ENCODE data around the gene SLC4A7. TPM values are rescaled to one million over a fixed set of nuclear protein-coding genes. Genes with fewer than 3 reads are reported as not detected.
"Not testable (repeated sequence)": the region's sequence is repeated elsewhere in the genome, so short reads cannot be mapped to it uniquely, and the experiment has no call there.

SLC4A7 gene
- total and polyA plus RNA-seq, 4 donors, result 5.4 to 62.8 (median 37.5) TPM

DNA sequence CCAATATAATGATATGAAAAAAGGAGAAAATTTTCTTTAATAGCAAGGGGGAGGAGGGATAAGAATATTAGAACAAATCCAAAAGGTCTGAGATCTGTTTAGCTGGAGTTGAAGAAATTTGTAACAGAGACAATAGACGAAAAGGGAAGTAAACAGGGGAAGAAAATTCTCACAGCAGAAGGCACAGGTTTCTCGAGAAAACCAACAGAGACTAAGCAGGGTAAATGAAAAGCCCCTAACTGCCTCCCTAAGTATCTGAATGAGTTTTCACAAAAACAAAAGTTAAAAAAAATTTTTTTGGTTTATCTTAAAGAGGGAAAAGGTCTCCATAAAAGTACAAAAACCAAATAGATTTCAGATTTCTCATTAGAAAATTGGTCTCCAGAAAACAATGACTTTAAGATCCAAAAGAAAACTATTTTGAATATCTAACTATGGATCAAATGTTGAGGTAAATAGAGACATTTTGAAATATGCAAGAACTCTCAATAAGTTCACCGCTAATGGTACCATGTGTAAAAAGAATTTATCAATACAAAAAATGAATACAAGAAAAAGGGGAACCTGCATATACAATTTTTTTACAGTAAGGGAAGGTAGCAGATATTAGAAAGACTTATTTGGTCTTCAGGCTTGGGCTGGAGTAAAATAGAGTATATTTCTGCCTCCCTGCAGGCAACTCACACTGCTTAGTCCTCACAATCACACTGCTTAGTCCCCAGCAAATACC, 91.1 kb downstream of the SLC4A7 start:
- Histone ChIP-seq H3K27ac (ENCODE audit: low read depth in 1 of 2, low read length in 2 of 2) (no peak overlapping the region), H3K27me3 (ENCODE audit: control insufficient read depth in 1 of 2, insufficient read depth in 2 of 2, low read length in 1 of 2) (no peaks in the 10 kb centered on the region), H3K9me3 (ENCODE audit: control insufficient read depth, low read length) (no peaks in the 10 kb centered on the region), H3K4me1 (ENCODE audit: control insufficient read depth in 1 of 2, insufficient read depth in 2 of 2, low read length in 2 of 2) (no peaks in the 10 kb centered on the region), H3K4me3 (ENCODE audit: low read length in 2 of 2) (no peak overlapping the region), H3K36me3 (ENCODE audit: control insufficient read depth in 1 of 2, insufficient read depth in 2 of 2, low read length in 1 of 2) (peaks cover 0 to 4% of the 10 kb centered on the region in 2 donors)
- ATAC-seq (ENCODE audit: low FRiP score) (no peak), DNase-seq (no peak)
- 62 to 64% methylated on average over 3 of the region's 3 CpGs for WGBS, 2 donors
- intact Hi-C loops (cut with DNase I), result no loop called here

DNA sequence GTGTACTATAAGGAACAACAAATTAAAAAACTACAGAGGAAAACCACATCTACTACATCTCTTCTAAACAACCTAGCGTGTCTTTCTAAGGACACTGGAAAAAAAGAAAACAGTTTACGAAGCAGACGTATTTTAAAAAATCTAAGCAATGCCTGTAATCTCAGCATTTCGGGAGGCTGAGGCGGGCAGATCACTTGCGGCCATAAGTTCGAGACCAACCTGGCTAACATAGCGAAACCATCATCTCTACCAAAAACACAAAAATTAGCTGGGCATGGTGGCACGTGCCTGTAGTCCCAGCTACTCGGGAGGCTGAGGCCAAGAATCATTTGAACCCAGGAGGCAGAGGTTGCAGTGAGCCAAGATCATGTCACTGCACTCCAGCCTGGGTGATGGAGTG, 91.8 kb downstream of the SLC4A7 start:
- H3K4me3 ChIP-seq (ENCODE audit: low read length in 2 of 2); H3K27me3 ChIP-seq (ENCODE audit: control insufficient read depth in 1 of 2, insufficient read depth in 2 of 2, low read length in 1 of 2); H3K9me3 ChIP-seq (ENCODE audit: control insufficient read depth, low read length); ATAC-seq (ENCODE audit: low FRiP score); H3K4me1 ChIP-seq (ENCODE audit: control insufficient read depth in 1 of 2, insufficient read depth in 2 of 2, low read length in 2 of 2); DNase-seq; H3K36me3 ChIP-seq (ENCODE audit: control insufficient read depth in 1 of 2, insufficient read depth in 2 of 2, low read length in 1 of 2); intact Hi-C loops (cut with DNase I); H3K27ac ChIP-seq (ENCODE audit: low read depth in 1 of 2, low read length in 2 of 2): not testable (repeated sequence)
- WGBS, 2 donors, result 81 to 82% methylated on average over 10 of the region's 10 CpGs

DNA sequence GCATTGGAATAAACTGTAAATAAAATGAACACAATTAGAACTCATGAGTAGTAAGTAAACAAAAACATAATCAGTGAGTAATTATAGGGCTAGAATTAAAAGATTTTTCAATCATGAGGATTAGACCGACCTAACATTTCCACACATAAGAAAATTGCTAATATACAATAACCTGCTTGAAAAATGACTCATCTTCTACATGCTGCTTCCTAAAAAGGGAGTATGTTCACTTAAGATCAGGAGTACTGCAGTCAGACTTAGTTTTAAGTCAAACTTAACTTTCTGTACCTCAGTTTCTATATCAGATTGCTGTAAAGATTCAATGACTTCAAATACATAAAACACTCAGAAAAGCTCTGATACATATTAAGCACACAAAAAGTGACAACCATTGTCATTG, 92.4 kb downstream of the SLC4A7 start:
- ATAC-seq (ENCODE audit: low FRiP score) (no peak), DNase-seq (no peak)
- Histone ChIP-seq H3K27ac (ENCODE audit: low read depth in 1 of 2, low read length in 2 of 2) (no peak overlapping the region), H3K27me3 (ENCODE audit: control insufficient read depth in 1 of 2, insufficient read depth in 2 of 2, low read length in 1 of 2) (no peaks in the 10 kb centered on the region), H3K36me3 (ENCODE audit: control insufficient read depth in 1 of 2, insufficient read depth in 2 of 2, low read length in 1 of 2) (peaks cover 0 to 4% of the 10 kb centered on the region in 2 donors), H3K9me3 (ENCODE audit: control insufficient read depth, low read length) (no peaks in the 10 kb centered on the region), H3K4me1 (ENCODE audit: control insufficient read depth in 1 of 2, insufficient read depth in 2 of 2, low read length in 2 of 2) (no peaks in the 10 kb centered on the region), H3K4me3 (ENCODE audit: low read length in 2 of 2) (no peak overlapping the region)
- intact Hi-C loops (cut with DNase I), result no loop called here
- 95 to 100% methylated on average over 1 of the region's 1 CpG for WGBS, 2 donors

DNA sequence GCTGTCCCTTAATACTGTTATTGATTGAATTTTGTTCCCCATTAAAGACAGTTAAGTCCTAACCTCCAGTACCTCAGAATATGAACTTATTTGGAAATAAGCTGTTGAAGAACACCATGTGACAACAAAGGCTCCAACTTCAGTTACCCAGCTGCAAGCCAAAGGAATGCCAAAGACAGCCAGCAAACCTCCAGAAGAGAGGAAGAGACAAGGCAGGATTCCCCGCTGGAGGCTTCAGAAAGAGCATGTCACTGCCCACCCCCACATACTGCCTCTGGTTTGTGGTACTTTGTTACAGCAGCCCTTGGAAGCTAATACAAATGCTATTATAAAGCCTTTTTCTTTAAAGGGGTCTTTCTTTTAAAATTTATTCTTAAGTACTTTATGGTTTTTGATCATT, 96.6 kb downstream of the SLC4A7 start:
- ATAC-seq (ENCODE audit: low FRiP score) (no peak), DNase-seq (no peak)
- no peak overlapping the region for H3K27ac ChIP-seq (ENCODE audit: low read depth in 1 of 2, low read length in 2 of 2)
- intact Hi-C loops (cut with DNase I), result no loop called here
- H3K9me3 ChIP-seq (ENCODE audit: control insufficient read depth, low read length), result no peaks in the 10 kb centered on the region
- no peaks in the 10 kb centered on the region for H3K27me3 ChIP-seq (ENCODE audit: control insufficient read depth in 1 of 2, insufficient read depth in 2 of 2, low read length in 1 of 2)
- no peak overlapping the region for H3K4me3 ChIP-seq (ENCODE audit: low read length in 2 of 2)
- H3K4me1 ChIP-seq (ENCODE audit: control insufficient read depth in 1 of 2, insufficient read depth in 2 of 2, low read length in 2 of 2), result no peaks in the 10 kb centered on the region
- 90 to 100% methylated on average over 1 of the region's 1 CpG for WGBS, 2 donors
- peaks cover 0 to 2% of the 10 kb centered on the region in 2 donors for H3K36me3 ChIP-seq (ENCODE audit: control insufficient read depth in 1 of 2, insufficient read depth in 2 of 2, low read length in 1 of 2)

DNA sequence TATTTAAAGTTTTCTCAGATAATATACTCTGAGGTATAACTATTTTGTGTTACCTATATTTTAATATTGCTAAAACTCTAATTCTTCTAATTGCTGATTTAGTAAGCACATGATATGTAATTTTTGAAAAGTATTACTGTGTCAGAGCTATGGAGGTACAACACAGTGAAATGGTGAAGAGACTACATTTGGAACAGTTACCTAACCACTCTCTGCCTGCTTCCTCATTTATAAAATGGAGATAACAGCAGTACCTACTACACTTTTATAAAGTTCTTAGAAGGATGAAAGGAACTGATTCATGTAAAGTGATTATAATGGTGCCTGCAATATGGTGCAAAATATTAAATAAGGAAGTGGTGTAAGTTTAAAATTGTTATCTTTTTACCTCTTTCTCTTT, 98.7 kb downstream of the SLC4A7 start:
- DNase-seq (no peak), ATAC-seq (ENCODE audit: low FRiP score) (no peak)
- Histone ChIP-seq H3K4me1 (ENCODE audit: control insufficient read depth in 1 of 2, insufficient read depth in 2 of 2, low read length in 2 of 2) (no peaks in the 10 kb centered on the region), H3K27me3 (ENCODE audit: control insufficient read depth in 1 of 2, insufficient read depth in 2 of 2, low read length in 1 of 2) (no peaks in the 10 kb centered on the region), H3K4me3 (ENCODE audit: low read length in 2 of 2) (no peak overlapping the region), H3K9me3 (ENCODE audit: control insufficient read depth, low read length) (no peaks in the 10 kb centered on the region), H3K27ac (ENCODE audit: low read depth in 1 of 2, low read length in 2 of 2) (no peak overlapping the region), H3K36me3 (ENCODE audit: control insufficient read depth in 1 of 2, insufficient read depth in 2 of 2, low read length in 1 of 2) (no peaks in the 10 kb centered on the region)
- intact Hi-C loops (cut with DNase I), result no loop called here

DNA sequence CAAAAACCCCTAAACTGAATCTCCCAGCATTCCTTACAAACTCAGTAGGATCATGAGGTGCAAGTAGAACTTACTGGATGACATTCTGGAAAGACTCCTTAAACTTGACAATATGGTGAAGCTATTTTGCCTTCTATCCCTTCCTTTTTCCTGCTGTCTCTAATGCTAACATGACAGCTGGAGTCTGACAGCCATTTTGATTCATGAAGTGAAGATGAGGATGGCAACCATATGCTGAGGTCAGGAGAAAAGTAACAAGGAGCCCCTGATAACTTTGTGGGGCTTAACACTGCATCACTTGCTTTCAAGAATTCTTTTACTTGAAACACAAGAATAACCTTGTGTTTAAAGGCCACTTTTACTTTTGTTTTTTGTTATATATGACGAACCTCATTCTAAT, 100.0 kb downstream of the SLC4A7 start:
- WGBS, 2 donors, result 98 to 100% methylated on average over 1 of the region's 1 CpG
- Histone ChIP-seq H3K9me3 (ENCODE audit: control insufficient read depth, low read length) (no peaks in the 10 kb centered on the region), H3K36me3 (ENCODE audit: control insufficient read depth in 1 of 2, insufficient read depth in 2 of 2, low read length in 1 of 2) (no peaks in the 10 kb centered on the region), H3K4me1 (ENCODE audit: control insufficient read depth in 1 of 2, insufficient read depth in 2 of 2, low read length in 2 of 2) (no peaks in the 10 kb centered on the region), H3K4me3 (ENCODE audit: low read length in 2 of 2) (no peak overlapping the region), H3K27me3 (ENCODE audit: control insufficient read depth in 1 of 2, insufficient read depth in 2 of 2, low read length in 1 of 2) (no peaks in the 10 kb centered on the region), H3K27ac (ENCODE audit: low read depth in 1 of 2, low read length in 2 of 2) (no peak overlapping the region)
- no peak for ATAC-seq (ENCODE audit: low FRiP score)
- no peak for DNase-seq
- intact Hi-C loops (cut with DNase I), result no loop called here

DNA sequence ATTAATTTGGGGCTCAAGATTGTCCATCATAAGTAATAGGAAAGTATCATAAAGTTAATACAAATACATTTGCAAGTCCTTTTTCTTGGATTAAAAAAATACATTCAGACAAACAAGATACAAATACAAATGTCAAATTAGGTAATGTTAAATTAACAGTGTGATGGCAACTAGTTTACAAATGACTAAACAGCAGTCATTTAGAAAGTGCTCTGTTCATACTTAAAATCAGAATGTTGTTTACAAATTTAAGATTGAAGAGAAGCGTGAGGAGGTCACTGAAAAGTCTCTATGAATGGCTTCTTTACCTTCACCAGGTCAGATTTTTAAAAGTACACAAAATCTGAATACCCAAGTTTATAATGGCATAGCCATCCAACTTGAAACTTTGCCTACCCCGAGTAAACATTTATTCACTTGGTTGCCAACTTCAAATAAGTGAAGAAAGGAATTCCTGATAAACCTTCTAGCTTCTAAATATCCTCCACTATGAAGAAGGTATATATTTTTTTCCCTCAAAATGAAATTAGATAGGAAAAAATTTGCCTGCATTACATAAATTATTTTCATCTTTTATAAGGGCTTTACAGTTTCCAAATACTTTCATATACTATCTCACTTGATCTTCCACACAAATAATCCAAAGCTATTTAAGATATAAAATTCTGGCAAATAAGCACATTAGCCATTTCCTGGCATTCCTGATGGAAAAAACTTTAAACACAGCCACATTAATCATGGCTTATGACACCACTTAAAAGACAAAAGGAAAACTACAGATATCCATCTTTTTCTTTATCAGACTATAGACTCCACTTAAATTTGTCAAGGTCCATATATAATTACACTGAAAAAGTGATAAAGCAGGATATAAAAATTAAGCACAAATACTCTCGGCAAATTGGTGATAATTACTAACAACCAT, 103.5 kb downstream of the SLC4A7 start:
- ATAC-seq (ENCODE audit: low FRiP score), result no peak
- Histone ChIP-seq H3K4me1 (ENCODE audit: control insufficient read depth in 1 of 2, insufficient read depth in 2 of 2, low read length in 2 of 2) (no peaks in the 10 kb centered on the region), H3K27ac (ENCODE audit: low read depth in 1 of 2, low read length in 2 of 2) (no peak overlapping the region), H3K36me3 (ENCODE audit: control insufficient read depth in 1 of 2, insufficient read depth in 2 of 2, low read length in 1 of 2) (no peaks in the 10 kb centered on the region), H3K9me3 (ENCODE audit: control insufficient read depth, low read length) (no peaks in the 10 kb centered on the region), H3K4me3 (ENCODE audit: low read length in 2 of 2) (no peak overlapping the region), H3K27me3 (ENCODE audit: control insufficient read depth in 1 of 2, insufficient read depth in 2 of 2, low read length in 1 of 2) (no peaks in the 10 kb centered on the region)
- intact Hi-C loops (cut with DNase I), result no loop called here
- 28 to 30% methylated on average over 3 of the region's 3 CpGs for WGBS, 2 donors
- no peak for DNase-seq

DNA sequence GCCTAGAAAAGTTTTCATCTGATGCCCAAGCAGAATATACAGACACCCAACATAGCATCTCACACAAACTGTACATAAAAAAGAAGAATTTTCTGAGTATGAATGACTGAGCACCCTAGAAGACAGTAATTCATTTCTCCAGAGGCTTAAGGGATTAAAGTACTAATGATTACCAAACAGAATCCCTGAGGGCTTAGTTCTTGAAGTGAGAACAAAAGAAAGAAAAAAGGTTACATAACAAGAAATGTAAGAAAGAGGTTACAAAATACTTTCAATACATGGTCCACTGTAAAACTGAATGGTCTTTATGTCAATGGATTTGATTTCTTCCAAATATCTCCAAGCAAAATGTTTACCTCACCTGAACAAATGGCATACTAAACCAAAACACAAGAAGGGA, 105.9 kb downstream of the SLC4A7 start:
- H3K4me1 ChIP-seq (ENCODE audit: control insufficient read depth in 1 of 2, insufficient read depth in 2 of 2, low read length in 2 of 2), result no peaks in the 10 kb centered on the region
- no peaks in the 10 kb centered on the region for H3K36me3 ChIP-seq (ENCODE audit: control insufficient read depth in 1 of 2, insufficient read depth in 2 of 2, low read length in 1 of 2)
- DNase-seq (no peak), ATAC-seq (ENCODE audit: low FRiP score) (no peak)
- intact Hi-C loops (cut with DNase I), result no loop called here
- no peak overlapping the region for H3K27ac ChIP-seq (ENCODE audit: low read depth in 1 of 2, low read length in 2 of 2)
- H3K9me3 ChIP-seq (ENCODE audit: control insufficient read depth, low read length), result no peaks in the 10 kb centered on the region
- no peaks in the 10 kb centered on the region for H3K27me3 ChIP-seq (ENCODE audit: control insufficient read depth in 1 of 2, insufficient read depth in 2 of 2, low read length in 1 of 2)
- no peak overlapping the region for H3K4me3 ChIP-seq (ENCODE audit: low read length in 2 of 2)

All from aorta (tissue), 5 donors.